HG02973 (cell line): ENCODE results near the gene GTPBP10.

Experiments used
- ATAC-seq: cut with Tn5 transposase; IDR thresholded peaks from one replicate; pipeline ENCODE4 v1.9.1; 2021; ENCODE audit warnings: moderate library complexity; ENCODE audit not compliant: unreplicated experiment

The GTPBP10 gene

GRCh38 chr7:90351987-90352386, 5.5 kb downstream of the GTPBP10 start:
- no peak for ATAC-seq

- ATAC-seq = no peak
These were observed 36.9 kb downstream of the GTPBP10 start for GRCh38 chr7:90383422-90383821.

DNA sequence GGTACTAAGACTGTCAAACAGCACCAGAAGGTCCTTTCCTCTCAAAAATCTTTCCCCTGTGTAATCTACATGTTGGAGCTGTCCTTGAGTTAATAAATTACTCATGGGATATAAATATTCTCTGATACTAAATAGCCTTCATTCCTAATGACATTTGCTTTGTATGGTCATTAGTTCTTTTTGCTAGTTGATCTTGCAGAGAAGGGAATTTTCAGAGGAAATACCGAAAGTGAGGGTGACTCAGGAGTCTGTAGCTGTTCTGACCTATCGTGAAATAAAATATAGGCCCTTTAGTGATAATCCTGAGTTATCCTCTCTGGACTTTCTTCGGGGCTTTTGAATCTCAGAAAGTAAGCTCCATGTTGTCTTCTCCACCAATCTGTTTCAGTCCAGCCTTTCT, 37.3 kb downstream of the GTPBP10 start:
- ATAC-seq = no peak

DNA sequence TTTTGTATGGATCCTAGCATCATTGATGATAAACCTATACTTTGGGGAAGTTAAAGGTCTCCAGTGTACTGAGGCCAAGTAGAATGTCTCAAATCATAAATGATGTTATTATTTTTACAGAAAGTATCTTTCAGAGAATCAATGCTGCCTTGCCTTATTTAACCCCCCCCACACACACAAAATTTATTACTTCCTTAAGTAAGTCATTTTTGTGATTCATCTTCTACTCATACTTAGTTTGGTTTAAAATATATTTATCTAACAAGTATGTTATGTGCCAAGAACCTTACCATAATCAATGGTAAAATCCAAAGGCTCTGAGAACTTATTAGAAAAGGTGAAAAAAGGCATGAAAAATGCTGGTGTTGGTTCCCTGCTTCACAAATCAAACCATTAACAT, 37.9 kb downstream of the GTPBP10 start:
- no peak for ATAC-seq

DNA sequence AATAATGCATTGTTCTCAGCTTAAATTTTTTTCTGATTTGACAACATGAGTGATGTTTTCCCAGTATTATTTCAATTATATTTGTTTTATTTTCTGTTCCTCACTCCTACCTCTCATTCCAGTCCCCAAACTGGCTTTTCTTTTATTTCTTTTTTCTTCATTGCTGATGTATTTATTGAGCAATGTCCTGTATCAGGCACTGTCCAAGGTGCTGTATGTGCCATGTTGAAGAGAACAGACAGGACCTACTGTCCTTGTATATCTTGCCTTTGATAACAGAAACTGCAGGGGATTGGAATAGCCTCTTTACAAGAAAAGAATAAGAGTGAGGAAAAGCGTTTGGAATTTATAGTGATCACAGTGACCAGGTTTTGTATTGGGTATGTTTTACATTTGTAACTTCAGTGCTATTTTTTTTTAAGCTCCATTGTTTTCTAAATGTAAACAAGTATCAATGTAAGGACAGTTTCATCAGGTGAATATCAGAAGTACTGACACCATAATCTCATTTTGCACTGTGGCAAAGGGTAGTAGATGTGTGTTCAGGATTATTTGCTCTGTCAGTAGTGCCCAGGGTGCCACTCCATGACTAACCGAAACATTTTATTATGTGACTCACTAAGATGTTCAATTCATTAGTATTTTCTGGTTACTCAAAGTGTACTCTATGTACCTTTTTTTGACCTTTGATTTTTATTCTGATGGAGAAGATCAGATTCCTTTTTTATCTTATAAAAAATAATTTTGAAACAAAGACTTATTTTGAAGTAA, 41.1 kb downstream of the GTPBP10 start:
- no peak for ATAC-seq

DNA sequence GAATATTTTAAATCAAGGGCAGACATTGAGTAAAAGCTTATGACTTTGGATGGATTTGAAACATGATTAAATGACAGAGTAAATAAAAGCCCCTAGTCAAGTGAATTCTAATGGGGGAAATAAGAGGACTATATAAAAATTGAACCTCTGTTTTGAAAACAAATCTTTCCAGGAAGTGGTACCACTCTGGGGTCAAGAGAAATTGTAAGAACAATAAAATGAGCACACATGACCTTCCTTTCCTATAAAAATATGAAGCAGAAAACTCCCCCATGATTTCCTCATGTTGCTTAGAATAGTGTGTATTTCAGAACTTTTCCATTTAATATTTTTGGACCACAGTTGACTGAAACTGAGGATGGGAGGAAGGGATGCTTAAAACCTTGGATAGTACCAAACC, 44.4 kb downstream of the GTPBP10 start:
- no peak for ATAC-seq

DNA sequence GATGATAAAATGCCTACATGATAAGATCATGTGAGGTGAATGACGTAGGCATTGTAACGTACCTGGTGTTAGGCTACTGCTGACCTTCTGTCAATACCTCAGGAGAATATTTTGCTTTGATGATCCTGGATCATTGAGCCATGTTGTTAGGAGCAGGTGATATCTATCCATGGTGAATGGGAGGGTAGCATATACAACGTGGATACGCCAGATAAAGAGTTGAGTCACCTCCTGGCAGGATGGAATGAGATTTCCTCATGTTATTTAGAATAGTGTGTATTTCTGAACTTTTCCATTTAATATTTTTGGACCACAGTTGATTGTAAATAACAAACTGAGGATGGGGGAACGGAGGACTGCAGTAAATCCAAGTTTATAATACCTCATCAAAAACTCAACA, 45.0 kb downstream of the GTPBP10 start:
- no peak for ATAC-seq

DNA sequence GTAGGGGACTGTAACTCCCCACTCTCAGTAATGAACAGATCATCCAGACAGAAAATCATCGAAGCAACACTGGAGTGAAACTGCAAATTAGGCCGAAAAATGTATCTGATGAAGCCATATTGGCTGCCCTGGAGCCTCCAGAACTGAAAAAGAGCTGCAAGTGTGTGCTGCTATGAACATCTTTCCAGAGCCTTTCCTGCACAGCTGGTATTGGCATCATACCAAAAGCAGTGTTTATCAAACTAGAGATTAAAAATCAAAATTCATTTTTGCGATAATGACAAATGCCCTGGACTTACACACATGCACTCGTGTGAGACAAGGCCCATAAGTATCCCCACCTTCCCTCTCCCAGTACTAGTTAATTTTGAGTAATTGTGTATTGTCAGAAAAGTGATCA, 49.9 kb downstream of the GTPBP10 start:
- ATAC-seq = no peak

- ATAC-seq = no peak
These were observed 55.5 kb downstream of the GTPBP10 start for GRCh38 chr7:90401989-90402388.

- ATAC-seq = no peak
These were observed 56.3 kb downstream of the GTPBP10 start for GRCh38 chr7:90402785-90403173.

DNA sequence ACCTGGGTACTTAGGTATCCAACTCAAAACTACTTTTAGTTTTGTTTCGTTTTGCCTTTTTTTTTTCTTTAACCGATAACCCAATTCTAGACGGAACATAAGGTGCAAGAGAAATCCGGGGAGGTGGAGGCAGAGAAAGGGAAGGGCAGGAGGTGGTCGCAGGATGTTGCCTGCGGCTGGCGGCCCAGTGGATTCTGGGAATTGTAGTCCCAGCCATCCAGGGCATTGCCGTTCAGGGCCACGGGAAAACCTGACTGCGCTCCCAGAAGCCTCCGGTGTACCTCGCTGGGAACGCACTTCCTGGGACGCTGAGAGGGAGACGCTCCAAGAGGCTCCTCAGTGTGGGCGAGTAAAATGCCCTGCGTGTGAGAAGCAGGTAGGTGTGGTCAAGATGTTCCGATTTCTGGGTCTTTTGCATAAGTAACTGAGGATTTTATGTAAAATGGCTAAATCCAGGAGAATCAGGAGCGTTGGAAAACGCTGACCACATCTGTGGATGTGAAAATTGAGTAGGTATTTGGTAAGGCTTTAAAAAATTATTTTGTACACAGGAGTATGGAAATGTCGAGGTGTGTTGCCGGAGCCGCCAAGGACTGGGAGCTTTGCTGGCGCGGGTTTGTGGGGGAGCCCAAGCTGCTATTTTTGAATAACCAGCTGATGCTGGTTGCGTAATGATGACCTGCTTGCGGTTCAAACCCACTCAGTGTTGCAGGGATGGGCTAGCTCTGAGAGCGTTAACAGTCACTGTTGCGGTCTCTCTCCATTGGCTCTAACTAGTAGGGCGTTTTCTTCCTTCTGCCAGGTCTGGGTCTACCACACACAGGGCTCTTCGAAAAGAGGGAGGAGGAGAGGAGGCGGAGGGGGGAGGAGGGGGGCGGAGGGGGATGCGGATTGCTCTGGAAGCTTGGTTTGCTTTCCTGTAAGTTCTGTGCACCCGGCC, 56.9 kb downstream of the GTPBP10 start, which contains the start of gene CLDN12:
Gene CLDN12, plus strand, starts transcription at position 288 of the 940 bp plus-strand sequence. CDS start 9,216 bp downstream, outside the sequence.
- ATAC-seq = peak; percentile 99

DNA sequence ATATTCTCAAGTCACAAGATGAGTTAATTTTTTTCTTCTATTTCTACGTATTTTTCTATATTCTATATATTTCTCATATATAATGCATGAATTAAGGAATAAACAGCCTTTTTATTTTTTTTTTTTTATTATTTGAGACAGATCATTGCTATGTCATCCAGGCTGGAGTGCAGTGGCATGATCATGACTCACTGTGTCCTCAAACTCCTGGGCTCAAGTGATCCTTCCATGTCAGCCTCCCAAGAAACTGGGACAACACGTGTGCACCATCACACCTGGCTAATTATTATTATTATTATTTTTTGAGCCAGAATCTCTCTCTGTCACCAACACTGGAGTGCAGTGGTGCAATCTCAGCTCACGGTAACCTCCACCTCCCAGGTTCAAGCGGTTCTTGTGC, 58.3 kb downstream of the GTPBP10 start:
- ATAC-seq = no peak

DNA sequence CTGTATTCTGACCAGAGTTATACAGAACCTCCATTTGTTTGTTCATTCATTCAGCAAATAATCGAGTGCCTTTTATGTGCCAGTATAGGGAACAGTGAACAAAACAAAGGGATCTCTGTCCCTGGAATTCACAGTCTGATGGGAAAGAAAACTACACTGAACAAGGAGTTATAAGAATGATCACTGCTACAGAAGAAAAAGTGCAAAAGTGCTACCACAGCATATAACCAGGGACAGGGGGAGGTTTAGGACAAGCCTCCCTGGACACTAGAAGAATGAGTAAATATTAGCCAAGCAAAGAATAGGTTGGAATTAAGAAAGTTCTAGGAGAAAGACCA, 60.9 kb downstream of the GTPBP10 start:
- no peak for ATAC-seq

DNA sequence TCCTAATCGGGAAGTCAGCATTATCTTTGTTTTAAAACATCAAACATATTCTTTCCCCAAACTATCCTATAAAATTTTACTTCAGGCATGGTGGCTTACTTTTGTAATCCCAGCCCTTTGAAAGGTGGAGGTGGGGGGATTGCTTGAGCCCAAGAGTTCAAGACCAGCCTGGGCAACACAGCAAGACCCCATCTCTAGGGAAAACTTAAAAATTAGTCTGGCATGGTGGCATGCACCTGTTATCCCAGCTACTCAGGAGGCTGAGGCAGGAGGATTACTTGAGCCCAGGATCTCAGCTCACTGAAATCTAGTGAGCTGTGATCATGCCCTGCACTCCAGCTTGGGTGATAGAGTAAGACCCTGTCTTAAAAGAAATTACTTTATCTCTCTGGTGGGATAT, 61.6 kb downstream of the GTPBP10 start:
- no peak for ATAC-seq

GRCh38 chr7:90409667-90410066, 63.2 kb downstream of the GTPBP10 start:
- no peak for ATAC-seq

- ATAC-seq = no peak
These were observed 65.0 kb downstream of the GTPBP10 start for GRCh38 chr7:90411510-90411909.

- ATAC-seq = no peak
These were observed 66.1 kb downstream of the GTPBP10 start for GRCh38 chr7:90412458-90413184.

DNA sequence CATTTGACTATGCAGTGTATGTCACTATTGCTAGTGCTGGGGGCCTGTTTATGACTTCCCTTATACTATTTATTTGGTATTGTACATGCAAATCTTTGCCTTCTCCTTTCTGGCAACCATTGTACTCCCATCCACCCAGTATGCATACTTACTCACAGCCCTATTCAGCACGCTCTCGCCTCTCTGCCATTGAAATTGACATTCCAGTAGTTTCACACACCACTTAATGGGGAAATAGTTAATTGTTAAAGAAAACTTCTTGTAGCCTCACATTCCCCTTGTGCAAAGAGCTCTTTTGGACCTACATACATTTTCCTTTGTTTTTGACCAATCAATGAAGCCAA, 66.6 kb downstream of the GTPBP10 start:
- ATAC-seq = no peak

GRCh38 chr7:90421651-90422050, 75.1 kb downstream of the GTPBP10 start:
- ATAC-seq = no peak

DNA sequence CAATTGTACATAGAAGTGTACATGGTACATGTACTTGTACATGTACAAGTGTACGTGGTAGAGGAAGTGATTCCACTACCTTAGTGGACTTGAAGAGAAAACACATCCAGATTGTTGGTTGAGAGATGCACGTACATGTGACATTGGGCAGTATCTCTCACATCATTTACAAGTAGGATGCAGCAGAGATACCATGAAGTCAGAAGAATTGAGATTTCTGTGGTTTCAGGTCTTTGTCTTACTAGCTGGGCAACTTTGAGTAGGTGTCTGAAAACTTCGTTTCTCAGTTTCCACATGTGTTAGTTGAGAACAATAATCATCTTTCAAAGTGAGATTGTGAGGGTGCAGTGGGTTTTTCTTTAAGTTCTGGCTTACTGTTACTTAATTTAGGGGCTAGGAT, 78.2 kb downstream of the GTPBP10 start:
- ATAC-seq = peak; percentile 90

- no peak for ATAC-seq
These were observed 78.9 kb downstream of the GTPBP10 start for GRCh38 chr7:90425376-90425775.
